Breast epithelium (tissue), 3 donors: ENCODE measurements around the gene ZSWIM8.

Experiments
- POLR2A ChIP-seq: fragments of 450-650 bp; IDR thresholded peaks from one replicate; pipeline ENCODE4 v1.6.1; 2016; ENCODE audit warnings: antibody characterized with exemption, mild to moderate bottlenecking, moderate library complexity
- POLR2AphosphoS5 ChIP-seq, 3 donors: sonication (generic); formaldehyde crosslinking; IDR thresholded peaks; one replicate each; pipeline ENCODE4 v1.6.1; 2017; ENCODE audit warnings: antibody characterized with exemption in 3 of 3
- TF ChIP-seq, protein P1 (sequence below), 3 donors: fragments of 450-650 bp; IDR thresholded peaks; one replicate each; pipeline ENCODE4 v1.5.1; 2016 to 2017; ENCODE audit warnings: antibody characterized with exemption in 3 of 3, mild to moderate bottlenecking in 3 of 3, moderate library complexity in 3 of 3

- TF ChIP-seq, protein P1, sequence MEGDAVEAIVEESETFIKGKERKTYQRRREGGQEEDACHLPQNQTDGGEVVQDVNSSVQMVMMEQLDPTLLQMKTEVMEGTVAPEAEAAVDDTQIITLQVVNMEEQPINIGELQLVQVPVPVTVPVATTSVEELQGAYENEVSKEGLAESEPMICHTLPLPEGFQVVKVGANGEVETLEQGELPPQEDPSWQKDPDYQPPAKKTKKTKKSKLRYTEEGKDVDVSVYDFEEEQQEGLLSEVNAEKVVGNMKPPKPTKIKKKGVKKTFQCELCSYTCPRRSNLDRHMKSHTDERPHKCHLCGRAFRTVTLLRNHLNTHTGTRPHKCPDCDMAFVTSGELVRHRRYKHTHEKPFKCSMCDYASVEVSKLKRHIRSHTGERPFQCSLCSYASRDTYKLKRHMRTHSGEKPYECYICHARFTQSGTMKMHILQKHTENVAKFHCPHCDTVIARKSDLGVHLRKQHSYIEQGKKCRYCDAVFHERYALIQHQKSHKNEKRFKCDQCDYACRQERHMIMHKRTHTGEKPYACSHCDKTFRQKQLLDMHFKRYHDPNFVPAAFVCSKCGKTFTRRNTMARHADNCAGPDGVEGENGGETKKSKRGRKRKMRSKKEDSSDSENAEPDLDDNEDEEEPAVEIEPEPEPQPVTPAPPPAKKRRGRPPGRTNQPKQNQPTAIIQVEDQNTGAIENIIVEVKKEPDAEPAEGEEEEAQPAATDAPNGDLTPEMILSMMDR (IDR thresholded peaks at IDR 0.05) = no peak
- TF ChIP-seq POLR2AphosphoS5 (IDR thresholded peaks at IDR 0.05) = no peak
- no peak for TF ChIP-seq POLR2A
These were observed 31.7 kb downstream of the ZSWIM8 start for GRCh38 chr10:73816917-73817729.
